Body of pancreas (tissue), 4 donors: Measurements from ENCODE around the gene SYNE1. TPM values are rescaled to one million over a fixed set of nuclear protein-coding genes. Genes with fewer than 3 reads are reported as not detected.

Source experiments
- ATAC-seq: fragments of 150-250 bp; one replicate; pipeline ENCODE4 v1.9.1; 2016
- DNase-seq, 4 donors: peaks; one replicate each; pipeline ENCODE4 v3.0.0-alpha.2; 2019
- H3K27ac ChIP-seq, 4 donors: fragments of 200-600 bp; sonication (generic); 1 replicate in 3 of 4; 2 replicates in 1 of 4; pipeline versions ENCODE4 v1.5.1 to v1.6.1; 2016 to 2019; ENCODE audit warnings: mild to moderate bottlenecking in 1 of 4, mixed read lengths in 1 of 4, moderate library complexity in 1 of 4
- H3K27me3 ChIP-seq, 2 donors: fragments of 200-600 bp; sonication (generic); one replicate each; pipeline ENCODE4 v1.6.0; 2016; ENCODE audit warnings: mild to moderate bottlenecking in 1 of 2
- H3K36me3 ChIP-seq, 2 donors: fragments of 200-600 bp; sonication (generic); replicated peaks in 1 of 2; 2 replicates each; pipeline ENCODE4 v1.5.1; 2016; ENCODE audit warnings: low read depth in 2 of 2; ENCODE audit not compliant: insufficient read depth in 1 of 2
- H3K4me1 ChIP-seq: fragments of 200-600 bp; sonication (generic); one replicate; pipeline ENCODE4 v1.6.0; 2016
- H3K4me3 ChIP-seq, 2 donors: fragments of 200-600 bp; sonication (generic); 1 replicate in 1 of 2; 2 replicates in 1 of 2; pipeline ENCODE4 v1.5.1; 2016 to 2019
- H3K9me3 ChIP-seq, 3 donors: fragments of 200-600 bp; sonication (generic); 1 replicate in 2 of 3; 2 replicates in 1 of 3; pipeline ENCODE4 v1.5.1; 2016
- CTCF ChIP-seq, 7 experiments: fragments of 450-650 bp in 4 of 7; fragments of 200-600 bp in 3 of 7; sonication (generic) in 3 of 7; IDR thresholded peaks; one replicate each; pipeline ENCODE4 v1.5.1; 2016 to 2019; ENCODE audit warnings: antibody characterized with exemption in 7 of 7
- POLR2A ChIP-seq, 3 donors: fragments of 450-650 bp; IDR thresholded peaks; one replicate each; pipeline ENCODE4 v1.6.1; 2016; ENCODE audit warnings: antibody characterized with exemption in 3 of 3, mild to moderate bottlenecking in 2 of 3
- WGBS, 2 donors: methylation state at CpG; one replicate each; pipeline ENCODE4 v1.1.5; 2017; 5-methylcytosine and 5-hydroxymethylcytosine counted together
- intact Hi-C: fragments of 100-400 bp; cut with DNase I; formaldehyde crosslinking; loops from one replicate; pipeline ENCODE4 v1.15.1; 2023
- total RNA-seq, 2 donors: library from RNA; depleted of rRNA; stranded (reverse); fragments of >200 nt; gene quantifications; one replicate each; pipeline ENCODE4 v1.1.0, GENCODE V29; 2016

Gene SYNE1
- total RNA-seq, 2 donors from 2014 or later: 109 to 123 TPM

GRCh38 chr6:152167641-152168603, 469.2 kb downstream of the SYNE1 start:
- no peak overlapping the region for H3K4me3 ChIP-seq
- TF ChIP-seq CTCF (IDR thresholded peaks at IDR 0.05): no peak
- no peaks in the 10 kb centered on the region for H3K4me1 ChIP-seq
- H3K27ac ChIP-seq: no peak overlapping the region
- no peaks in the 10 kb centered on the region for H3K9me3 ChIP-seq
- DNase-seq (no peak), ATAC-seq (no peak)
- intact Hi-C loops: no loop called here
- no peaks in the 10 kb centered on the region for H3K27me3 ChIP-seq
- WGBS, 2 donors: 86 to 90% methylated on average over 13 of the region's 13 CpGs
- no peaks in the 10 kb centered on the region for H3K36me3 ChIP-seq

GRCh38 chr6:152166897-152167296, 470.3 kb downstream of the SYNE1 start:
- TF ChIP-seq POLR2A (IDR thresholded peaks at IDR 0.05) (no peak), CTCF (IDR thresholded peaks at IDR 0.05) (no peak)
- DNase-seq: no peak
- H3K27me3 ChIP-seq: no peaks in the 10 kb centered on the region
- intact Hi-C loops: no loop called here
- H3K27ac ChIP-seq: no peak overlapping the region
- no peaks in the 10 kb centered on the region for H3K9me3 ChIP-seq
- ATAC-seq: no peak
- no peak overlapping the region for H3K4me3 ChIP-seq
- WGBS, 2 donors: 79 to 81% methylated on average over 5 of the region's 5 CpGs
- H3K36me3 ChIP-seq: no peaks in the 10 kb centered on the region
- H3K4me1 ChIP-seq: no peaks in the 10 kb centered on the region

- no peak overlapping the region for H3K4me3 ChIP-seq
- H3K27ac ChIP-seq: no peak overlapping the region
- intact Hi-C loops: no loop called here
- H3K27me3 ChIP-seq: no peaks in the 10 kb centered on the region
- H3K9me3 ChIP-seq: no peaks in the 10 kb centered on the region
- ATAC-seq (no peak), DNase-seq (no peak)
- 77 to 87% methylated on average over 4 of the region's 4 CpGs for WGBS, 2 donors
- no peaks in the 10 kb centered on the region for H3K36me3 ChIP-seq
- no peak for TF ChIP-seq POLR2A (IDR thresholded peaks at IDR 0.05)
- TF ChIP-seq CTCF (IDR thresholded peaks at IDR 0.05): no peak
- no peaks in the 10 kb centered on the region for H3K4me1 ChIP-seq
Measured at GRCh38 chr6:152166497-152166896, 470.7 kb downstream of the SYNE1 start.

GRCh38 chr6:152164957-152165356, 472.2 kb downstream of the SYNE1 start:
- TF ChIP-seq CTCF (IDR thresholded peaks at IDR 0.05): no peak
- TF ChIP-seq POLR2A (IDR thresholded peaks at IDR 0.05): no peak
- ATAC-seq (no peak), DNase-seq (no peak)
- H3K36me3 ChIP-seq: no peaks in the 10 kb centered on the region
- no peak overlapping the region for H3K27ac ChIP-seq
- no peaks in the 10 kb centered on the region for H3K4me1 ChIP-seq
- no peak overlapping the region for H3K4me3 ChIP-seq
- H3K9me3 ChIP-seq: no peaks in the 10 kb centered on the region
- intact Hi-C loops: no loop called here
- no peaks in the 10 kb centered on the region for H3K27me3 ChIP-seq
- WGBS, 2 donors: 90 to 93% methylated on average over 5 of the region's 5 CpGs

- Histone ChIP-seq H3K4me3 (no peak overlapping the region), H3K27me3 (no peaks in the 10 kb centered on the region), H3K4me1 (no peaks in the 10 kb centered on the region), H3K9me3 (no peaks in the 10 kb centered on the region), H3K27ac (no peak overlapping the region), H3K36me3 (no peaks in the 10 kb centered on the region)
- intact Hi-C loops: no loop called here
- ATAC-seq (no peak), DNase-seq (no peak)
- TF ChIP-seq CTCF (IDR thresholded peaks at IDR 0.05) (no peak), POLR2A (IDR thresholded peaks at IDR 0.05) (no peak)
Measured at GRCh38 chr6:152161501-152161900, 475.7 kb downstream of the SYNE1 start.
